ENCODE results near the gene PACS1.

GRCh38 chr11:66239998-66240780 is 170.1 kb downstream of the PACS1 start:
- TF ChIP-seq CTCF (IDR thresholded peaks at IDR 0.05): no peak
- TF ChIP-seq POLR2A (IDR thresholded peaks at IDR 0.05): no peak
- TF ChIP-seq EP300 (IDR thresholded peaks at IDR 0.05): no peak

All from ovary (tissue), 3 donors.